Measurements from ENCODE around the gene ANKRD36C.
"Not testable (repeated sequence)": the region's sequence is repeated elsewhere in the genome, so short reads cannot be mapped to it uniquely, and the experiment has no call there.

DNA sequence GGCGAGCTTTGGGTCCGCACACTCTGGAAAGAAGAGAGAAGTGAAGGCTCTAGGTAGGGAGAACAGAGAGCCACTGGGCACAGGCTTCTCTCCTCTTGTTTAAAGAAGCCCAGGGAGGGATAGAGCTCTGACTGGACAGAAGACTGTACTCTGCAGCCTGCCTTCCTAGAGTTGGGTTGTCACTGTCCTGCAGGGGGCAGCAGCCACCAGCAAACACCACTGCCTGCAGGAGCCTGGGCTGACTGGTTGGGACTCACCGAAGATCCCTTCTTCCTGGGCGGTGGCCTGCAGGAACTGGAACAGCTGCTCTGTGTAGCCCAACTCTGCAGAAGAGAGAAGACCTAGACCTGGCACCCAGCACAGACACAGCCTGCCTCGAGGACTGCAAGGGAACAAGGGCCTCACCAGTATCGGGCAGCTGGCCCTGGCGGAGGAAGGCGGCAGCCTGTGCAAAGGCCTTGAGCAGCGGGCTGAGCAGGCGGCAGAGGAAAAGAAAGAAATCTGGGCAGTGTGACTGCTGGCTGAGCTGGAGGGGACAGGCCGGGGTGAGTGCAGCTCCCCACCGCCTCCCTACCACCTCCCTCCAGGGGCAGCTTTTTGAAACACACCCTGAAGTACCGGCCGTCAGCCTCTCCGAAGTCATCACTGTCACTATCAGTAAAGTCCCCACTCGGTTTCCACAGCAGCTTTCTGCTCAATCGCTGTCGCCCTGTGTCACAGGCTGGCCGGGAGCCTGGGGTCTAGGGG lies 31.2 kb upstream of the ANKRD36C start:
- peak; percentile 53 for TF ChIP-seq CTCF (IDR thresholded peaks at IDR 0.05; ENCODE audit: low read depth, low read length)
- TF ChIP-seq EZH2phosphoT487 (IDR thresholded peaks at IDR 0.05; ENCODE audit: low read depth), result not testable (repeated sequence)
